GM23338 (cell line): ENCODE data around the gene PPP1R9B. TPM values are rescaled to one million over a fixed set of nuclear protein-coding genes. Genes with fewer than 3 reads are reported as not detected.

ENCODE experiments used
- ATAC-seq: fragments of 200-7000 bp; cut with Tn5 transposase; 3 replicates; pipeline ENCODE4 v1.9.1; 2020
- DNase-seq: peaks from one replicate; pipeline ENCODE4 v3.0.0-alpha.2; 2015; ENCODE audit warnings: low spot score
- H2AFZ ChIP-seq: fragments of 200-600 bp; sonication (generic); 2 replicates; pipeline ENCODE4 v1.8.0; 2016; ENCODE audit warnings: antibody characterized with exemption, mild to moderate bottlenecking, moderate library complexity
- H3F3A ChIP-seq: fragments of 200-600 bp; sonication (generic); replicated peaks from 2 replicates; pipeline ENCODE4 v1.8.0; 2017; ENCODE audit warnings: antibody characterized with exemption, mixed run types, low read depth
- H3K27ac ChIP-seq: fragments of 200-600 bp; sonication (generic); 2 replicates; pipeline ENCODE4 v1.6.1; 2016; ENCODE audit warnings: low read depth
- H3K27me3 ChIP-seq: fragments of 200-600 bp; sonication (generic); 2 replicates; pipeline ENCODE4 v1.8.0; 2016; ENCODE audit warnings: mild to moderate bottlenecking, mixed run types, moderate library complexity; ENCODE audit not compliant: insufficient read depth
- H3K36me3 ChIP-seq: fragments of 200-600 bp; sonication (generic); 2 replicates; pipeline ENCODE4 v1.8.0; 2016; ENCODE audit warnings: mild to moderate bottlenecking; ENCODE audit not compliant: insufficient read depth
- H3K4me1 ChIP-seq: fragments of 200-600 bp; sonication (generic); 2 replicates; pipeline ENCODE4 v1.8.0; 2016; ENCODE audit warnings: mild to moderate bottlenecking, moderate library complexity; ENCODE audit not compliant: insufficient read depth
- H3K4me2 ChIP-seq: fragments of 200-600 bp; sonication (generic); 2 replicates; pipeline ENCODE4 v1.7.1; 2017; ENCODE audit warnings: mixed run types
- H3K4me3 ChIP-seq: fragments of 200-600 bp; sonication (generic); 2 replicates; pipeline ENCODE4 v1.6.1; 2016; ENCODE audit warnings: mixed run types
- H3K79me2 ChIP-seq: fragments of 200-600 bp; sonication (generic); replicated peaks from 2 replicates; pipeline ENCODE4 v1.8.0; 2017; ENCODE audit warnings: mild to moderate bottlenecking; ENCODE audit not compliant: insufficient read depth
- H3K9me2 ChIP-seq: fragments of 200-600 bp; sonication (generic); 2 replicates; pipeline ENCODE4 v1.8.0; 2017; ENCODE audit not compliant: insufficient read depth
- H4K20me1 ChIP-seq: fragments of 200-600 bp; sonication (generic); replicated peaks from 2 replicates; pipeline ENCODE4 v1.8.0; 2017; ENCODE audit warnings: mild to moderate bottlenecking; ENCODE audit not compliant: insufficient read depth
- H3K27ac Mint-ChIP-seq: 2 replicates; pipeline ENCODE4 v1.8.0; 2020; ENCODE audit warnings: inconsistent platforms, mild to moderate bottlenecking, moderate library complexity, mixed read lengths
- H3K27me3 Mint-ChIP-seq: 3 replicates; pipeline ENCODE4 v1.8.0; 2022; ENCODE audit warnings: low read depth, mild to moderate bottlenecking, moderate library complexity, mixed read lengths, inconsistent platforms; ENCODE audit not compliant: insufficient read depth, poor library complexity
- H3K36me3 Mint-ChIP-seq: 3 replicates; pipeline ENCODE4 v1.8.0; 2021; ENCODE audit warnings: low read depth, mild to moderate bottlenecking, inconsistent platforms, moderate library complexity, mixed read lengths
- H3K4me1 Mint-ChIP-seq: 3 replicates; pipeline ENCODE4 v1.8.0; 2020; ENCODE audit warnings: mild to moderate bottlenecking, inconsistent platforms, mixed read lengths
- H3K4me3 Mint-ChIP-seq: 3 replicates; pipeline ENCODE4 v1.8.0; 2021; ENCODE audit warnings: moderate library complexity, mild to moderate bottlenecking, inconsistent platforms, mixed read lengths
- H3K9me3 Mint-ChIP-seq: 3 replicates; pipeline ENCODE4 v1.8.0; 2020; ENCODE audit warnings: moderate library complexity, mild to moderate bottlenecking, inconsistent platforms, mixed read lengths
- CREB1 ChIP-seq: fragments of 250-450 bp; sonication (Bioruptor Pico); IDR thresholded peaks from 2 replicates; pipeline ENCODE4 v1.5.0; 2020; ENCODE audit warnings: low read depth, mild to moderate bottlenecking, moderate library complexity
- EZH2 ChIP-seq: fragments of 200-600 bp; sonication (generic); IDR thresholded peaks from one replicate; pipeline ENCODE4 v1.8.0; 2017; ENCODE audit warnings: antibody characterized with exemption, mild to moderate bottlenecking, low read depth; ENCODE audit not compliant: unreplicated experiment
- EZH2phosphoT487 ChIP-seq: fragments of 200-600 bp; sonication (generic); IDR thresholded peaks from one replicate; pipeline ENCODE4 v1.8.1; 2018; ENCODE audit warnings: antibody characterized with exemption; ENCODE audit not compliant: unreplicated experiment
- NANOG ChIP-seq: IDR thresholded peaks from 2 replicates; pipeline ENCODE4 v1.6.1; 2016; ENCODE audit warnings: antibody characterized with exemption, borderline replicate concordance
- POLR2AphosphoS5 ChIP-seq: IDR thresholded peaks from 2 replicates; pipeline ENCODE4 v1.6.1; 2016; ENCODE audit warnings: antibody characterized with exemption, low read depth
- ZNF114 ChIP-seq: fragments of 250-450 bp; sonication (Bioruptor Pico); IDR thresholded peaks from 2 replicates; pipeline ENCODE4 v1.5.0; 2020; ENCODE audit warnings: mild to moderate bottlenecking, moderate library complexity
- ZNF331 ChIP-seq: fragments of 250-450 bp; sonication (Bioruptor Pico); IDR thresholded peaks from 2 replicates; pipeline ENCODE4 v1.5.0; 2020; ENCODE audit warnings: low read depth, mild to moderate bottlenecking, moderate library complexity
- polyA plus RNA-seq: library from polyadenylated mRNA; unstranded; fragments of >200 nt; fragmentation: Nextera tagmentation; extraction: Ambion mirVana; gene quantifications from 2 replicates; pipeline ENCODE4 v1.2.1, GENCODE V29; 2016
- total RNA-seq: library from RNA; depleted of rRNA; stranded (reverse); fragments of >200 nt; shearing (Covaris generic); gene quantifications from 2 replicates; pipeline ENCODE4 v1.2.3, GENCODE V29; 2014
- TF ChIP-seq, protein P1 (sequence below): IDR thresholded peaks from one replicate; pipeline ENCODE4 v1.6.1; 2018; ENCODE audit warnings: antibody characterized with exemption; ENCODE audit not compliant: unreplicated experiment
- TF ChIP-seq, protein P2 (sequence below), 2 experiments: fragments of 200-600 bp in 1 of 2; sonication (generic) in 1 of 2; conservative IDR thresholded peaks; 2 replicates each; pipeline versions ENCODE4 v1.5.1 to v1.6.1; 2016 to 2017; ENCODE audit warnings: antibody characterized with exemption in 2 of 2, low read depth in 2 of 2, mild to moderate bottlenecking in 2 of 2, moderate library complexity in 1 of 2
- TF ChIP-seq, protein P3 (sequence below): IDR thresholded peaks from 2 replicates; pipeline ENCODE4 v1.6.1; 2016; ENCODE audit warnings: antibody characterized with exemption

The PPP1R9B gene
- total and polyA plus RNA-seq, 2 experiments from 2014 or later: 2.1 to 10.5 TPM

DNA sequence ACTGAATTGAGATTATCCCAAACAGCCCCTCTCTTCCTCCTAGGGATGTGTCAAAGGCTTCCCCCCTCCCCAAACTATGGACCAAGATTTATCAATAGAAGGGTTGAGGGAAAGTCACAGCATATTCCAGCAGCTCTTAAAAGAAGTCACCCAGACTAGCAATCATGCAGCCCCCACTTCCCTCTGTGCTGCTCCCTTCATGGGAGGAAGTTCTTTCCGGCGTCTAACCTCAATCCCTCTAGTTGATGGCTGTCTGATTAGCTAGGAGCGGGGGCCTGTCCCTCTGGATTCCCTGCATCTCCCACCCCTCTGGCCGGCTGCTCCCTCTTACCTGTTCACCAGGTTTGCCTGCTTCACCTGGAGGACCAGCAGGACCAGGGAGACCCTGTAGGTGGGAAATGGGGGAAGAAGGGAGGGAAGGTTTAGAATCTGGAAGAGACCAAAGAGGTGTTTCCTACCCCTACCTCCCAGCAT is 41.7 kb upstream of the PPP1R9B start:
- ATAC-seq (no peak), DNase-seq (no peak)
- Histone ChIP-seq H3K4me2 (no peak overlapping the region), H3K36me3 (no peaks in the 10 kb centered on the region), H3K4me3 (no peak overlapping the region), H4K20me1 (no peaks in the 10 kb centered on the region), H3K4me1 (no peaks in the 10 kb centered on the region), H3K27ac (no peak overlapping the region), H3K79me2 (no peaks in the 10 kb centered on the region), H3K9me2 (no peaks in the 10 kb centered on the region), H3K27me3 (no peaks in the 10 kb centered on the region), H3F3A (no peaks in the 10 kb centered on the region), H2AFZ (no peak overlapping the region)
- TF ChIP-seq, protein P1, sequence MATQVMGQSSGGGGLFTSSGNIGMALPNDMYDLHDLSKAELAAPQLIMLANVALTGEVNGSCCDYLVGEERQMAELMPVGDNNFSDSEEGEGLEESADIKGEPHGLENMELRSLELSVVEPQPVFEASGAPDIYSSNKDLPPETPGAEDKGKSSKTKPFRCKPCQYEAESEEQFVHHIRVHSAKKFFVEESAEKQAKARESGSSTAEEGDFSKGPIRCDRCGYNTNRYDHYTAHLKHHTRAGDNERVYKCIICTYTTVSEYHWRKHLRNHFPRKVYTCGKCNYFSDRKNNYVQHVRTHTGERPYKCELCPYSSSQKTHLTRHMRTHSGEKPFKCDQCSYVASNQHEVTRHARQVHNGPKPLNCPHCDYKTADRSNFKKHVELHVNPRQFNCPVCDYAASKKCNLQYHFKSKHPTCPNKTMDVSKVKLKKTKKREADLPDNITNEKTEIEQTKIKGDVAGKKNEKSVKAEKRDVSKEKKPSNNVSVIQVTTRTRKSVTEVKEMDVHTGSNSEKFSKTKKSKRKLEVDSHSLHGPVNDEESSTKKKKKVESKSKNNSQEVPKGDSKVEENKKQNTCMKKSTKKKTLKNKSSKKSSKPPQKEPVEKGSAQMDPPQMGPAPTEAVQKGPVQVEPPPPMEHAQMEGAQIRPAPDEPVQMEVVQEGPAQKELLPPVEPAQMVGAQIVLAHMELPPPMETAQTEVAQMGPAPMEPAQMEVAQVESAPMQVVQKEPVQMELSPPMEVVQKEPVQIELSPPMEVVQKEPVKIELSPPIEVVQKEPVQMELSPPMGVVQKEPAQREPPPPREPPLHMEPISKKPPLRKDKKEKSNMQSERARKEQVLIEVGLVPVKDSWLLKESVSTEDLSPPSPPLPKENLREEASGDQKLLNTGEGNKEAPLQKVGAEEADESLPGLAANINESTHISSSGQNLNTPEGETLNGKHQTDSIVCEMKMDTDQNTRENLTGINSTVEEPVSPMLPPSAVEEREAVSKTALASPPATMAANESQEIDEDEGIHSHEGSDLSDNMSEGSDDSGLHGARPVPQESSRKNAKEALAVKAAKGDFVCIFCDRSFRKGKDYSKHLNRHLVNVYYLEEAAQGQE: no peak
- no peak for TF ChIP-seq CREB1 (CRISPR knock-in tag)
- no peak for TF ChIP-seq ZNF331 (CRISPR knock-in tag)
- TF ChIP-seq EZH2: no peak
- TF ChIP-seq POLR2AphosphoS5: no peak
- TF ChIP-seq, protein P2, sequence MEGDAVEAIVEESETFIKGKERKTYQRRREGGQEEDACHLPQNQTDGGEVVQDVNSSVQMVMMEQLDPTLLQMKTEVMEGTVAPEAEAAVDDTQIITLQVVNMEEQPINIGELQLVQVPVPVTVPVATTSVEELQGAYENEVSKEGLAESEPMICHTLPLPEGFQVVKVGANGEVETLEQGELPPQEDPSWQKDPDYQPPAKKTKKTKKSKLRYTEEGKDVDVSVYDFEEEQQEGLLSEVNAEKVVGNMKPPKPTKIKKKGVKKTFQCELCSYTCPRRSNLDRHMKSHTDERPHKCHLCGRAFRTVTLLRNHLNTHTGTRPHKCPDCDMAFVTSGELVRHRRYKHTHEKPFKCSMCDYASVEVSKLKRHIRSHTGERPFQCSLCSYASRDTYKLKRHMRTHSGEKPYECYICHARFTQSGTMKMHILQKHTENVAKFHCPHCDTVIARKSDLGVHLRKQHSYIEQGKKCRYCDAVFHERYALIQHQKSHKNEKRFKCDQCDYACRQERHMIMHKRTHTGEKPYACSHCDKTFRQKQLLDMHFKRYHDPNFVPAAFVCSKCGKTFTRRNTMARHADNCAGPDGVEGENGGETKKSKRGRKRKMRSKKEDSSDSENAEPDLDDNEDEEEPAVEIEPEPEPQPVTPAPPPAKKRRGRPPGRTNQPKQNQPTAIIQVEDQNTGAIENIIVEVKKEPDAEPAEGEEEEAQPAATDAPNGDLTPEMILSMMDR (conservative IDR thresholded peaks at IDR 0.05; ENCODE audit: low read depth in 2 of 2): no peak
- TF ChIP-seq NANOG: no peak
- TF ChIP-seq, protein P3, sequence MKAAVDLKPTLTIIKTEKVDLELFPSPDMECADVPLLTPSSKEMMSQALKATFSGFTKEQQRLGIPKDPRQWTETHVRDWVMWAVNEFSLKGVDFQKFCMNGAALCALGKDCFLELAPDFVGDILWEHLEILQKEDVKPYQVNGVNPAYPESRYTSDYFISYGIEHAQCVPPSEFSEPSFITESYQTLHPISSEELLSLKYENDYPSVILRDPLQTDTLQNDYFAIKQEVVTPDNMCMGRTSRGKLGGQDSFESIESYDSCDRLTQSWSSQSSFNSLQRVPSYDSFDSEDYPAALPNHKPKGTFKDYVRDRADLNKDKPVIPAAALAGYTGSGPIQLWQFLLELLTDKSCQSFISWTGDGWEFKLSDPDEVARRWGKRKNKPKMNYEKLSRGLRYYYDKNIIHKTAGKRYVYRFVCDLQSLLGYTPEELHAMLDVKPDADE: no peak
- no peak for TF ChIP-seq ZNF114 (CRISPR knock-in tag)
- no peak for TF ChIP-seq EZH2phosphoT487
- Mint-ChIP-seq H3K27ac (no peak overlapping the region), H3K4me1 (no peaks in the 10 kb centered on the region), H3K36me3 (peaks cover 19% of the 10 kb centered on the region), H3K27me3 (peaks cover 5% of the 10 kb centered on the region), H3K9me3 (no peaks in the 10 kb centered on the region), H3K4me3 (no peak overlapping the region)
